GM18951 (cell line): ENCODE results near the gene SOWAHA.

ENCODE experiments used
- POLR2A ChIP-seq: IDR thresholded peaks from 4 replicates; pipeline ENCODE4 v1.6.1; 2011; ENCODE audit warnings: mild to moderate bottlenecking; ENCODE audit not compliant: insufficient read length, insufficient read depth; ENCODE audit errors: extremely low read depth
- in situ Hi-C: fragments of 300-500 bp; cut with MboI; formaldehyde crosslinking; loops from one replicate; pipeline ENCODE4 v1.12.0; 2022; ENCODE audit warnings: low sequenced_read_pairs, mixed read lengths, inconsistent platforms; ENCODE audit not compliant: unreplicated experiment

The SOWAHA gene

GRCh38 chr5:132807163-132807838 is 5.8 kb upstream of the SOWAHA start:
- in situ Hi-C loops = no loop called here
- no peak for TF ChIP-seq POLR2A

GRCh38 chr5:132808448-132808847 is 4.7 kb upstream of the SOWAHA start:
- TF ChIP-seq POLR2A = no peak
- in situ Hi-C loops = no loop called here

GRCh38 chr5:132808866-132809265 is 4.2 kb upstream of the SOWAHA start:
- no peak for TF ChIP-seq POLR2A
- in situ Hi-C loops = no loop called here

- TF ChIP-seq POLR2A = no peak
- in situ Hi-C loops = no loop called here
Measured at GRCh38 chr5:132810605-132811004, 2.5 kb upstream of the SOWAHA start.

- TF ChIP-seq POLR2A = no peak
- in situ Hi-C loops = no loop called here
Measured at GRCh38 chr5:132812123-132812765, 858 bp upstream of the SOWAHA start.

GRCh38 chr5:132813599-132814502 is 749 bp downstream of the SOWAHA start:
- in situ Hi-C loops = no loop called here
- no peak for TF ChIP-seq POLR2A

GRCh38 chr5:132814503-132815294 is 1.6 kb downstream of the SOWAHA start:
- TF ChIP-seq POLR2A = no peak
- in situ Hi-C loops = no loop called here

GRCh38 chr5:132815454-132815853 is 2.4 kb downstream of the SOWAHA start:
- TF ChIP-seq POLR2A = no peak
- in situ Hi-C loops = no loop called here

- in situ Hi-C loops = no loop called here
- TF ChIP-seq POLR2A = no peak
Measured at GRCh38 chr5:132816083-132816482, 3.0 kb downstream of the SOWAHA start.

GRCh38 chr5:132816554-132816953 is 3.5 kb downstream of the SOWAHA start:
- TF ChIP-seq POLR2A = no peak
- in situ Hi-C loops = no loop called here

GRCh38 chr5:132817011-132817410 is 3.9 kb downstream of the SOWAHA start:
- no peak for TF ChIP-seq POLR2A
- in situ Hi-C loops = no loop called here

GRCh38 chr5:132819468-132819867 is 6.4 kb downstream of the SOWAHA start:
- in situ Hi-C loops = no loop called here
- TF ChIP-seq POLR2A = no peak

GRCh38 chr5:132820162-132820754 is 7.2 kb downstream of the SOWAHA start:
- TF ChIP-seq POLR2A = no peak
- in situ Hi-C loops = no loop called here

- TF ChIP-seq POLR2A = no peak
- in situ Hi-C loops = no loop called here
Measured at GRCh38 chr5:132821350-132821749, 8.2 kb downstream of the SOWAHA start.
